GM18873 (cell line): ENCODE measurements around the gene STAB1.

Experiments used
- ATAC-seq: cut with Tn5 transposase; IDR thresholded peaks from one replicate; pipeline ENCODE4 v1.9.1; 2021; ENCODE audit warnings: mild to moderate bottlenecking, moderate library complexity, moderate number of reproducible peaks; ENCODE audit not compliant: unreplicated experiment, low FRiP score

The STAB1 gene

DNA sequence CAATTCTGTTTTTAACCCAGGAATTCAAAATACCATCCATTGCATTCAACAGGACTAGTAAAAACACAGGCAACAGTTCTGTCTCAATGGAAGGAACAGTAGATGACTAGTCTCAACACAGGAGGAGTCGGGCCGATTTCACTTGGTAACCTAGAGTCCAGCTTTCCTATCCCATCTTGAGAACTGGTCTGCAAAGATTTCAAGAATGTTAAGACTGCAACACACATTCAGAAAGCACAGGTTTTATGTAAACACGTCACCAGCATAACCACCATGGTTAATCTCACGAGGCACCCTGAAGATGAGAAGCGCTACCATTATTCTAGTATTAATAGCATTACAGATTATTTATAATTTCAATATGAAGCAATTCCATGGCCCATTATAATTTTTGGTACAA is 63.3 kb downstream of the STAB1 start:
- no peak for ATAC-seq

- no peak for ATAC-seq
Observed at GRCh38 chr3:52561028-52561747, 66.0 kb downstream of the STAB1 start.

- no peak for ATAC-seq
Observed at GRCh38 chr3:52563984-52564383, 68.8 kb downstream of the STAB1 start.

DNA sequence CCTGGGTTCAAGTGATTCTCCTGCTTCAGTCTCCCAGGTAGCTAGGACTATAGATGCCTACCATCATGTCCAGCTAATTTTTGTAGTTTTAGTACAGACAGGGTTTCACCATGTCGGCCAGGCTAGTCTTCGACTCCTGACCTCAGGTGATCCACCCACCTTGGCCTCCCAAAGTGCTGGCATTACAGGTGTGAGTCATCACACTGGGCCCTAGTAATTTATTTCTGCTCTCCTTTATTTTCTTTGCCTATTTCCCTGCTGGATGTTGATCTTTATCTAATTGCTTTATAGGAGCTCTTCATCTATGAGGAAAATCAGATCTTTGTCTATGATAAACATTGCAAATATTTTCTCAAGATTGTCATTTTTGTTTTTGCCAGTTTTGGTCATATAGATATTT is 72.9 kb downstream of the STAB1 start:
- ATAC-seq, result no peak

GRCh38 chr3:52570076-52570475 is 74.9 kb downstream of the STAB1 start:
- ATAC-seq, result no peak

DNA sequence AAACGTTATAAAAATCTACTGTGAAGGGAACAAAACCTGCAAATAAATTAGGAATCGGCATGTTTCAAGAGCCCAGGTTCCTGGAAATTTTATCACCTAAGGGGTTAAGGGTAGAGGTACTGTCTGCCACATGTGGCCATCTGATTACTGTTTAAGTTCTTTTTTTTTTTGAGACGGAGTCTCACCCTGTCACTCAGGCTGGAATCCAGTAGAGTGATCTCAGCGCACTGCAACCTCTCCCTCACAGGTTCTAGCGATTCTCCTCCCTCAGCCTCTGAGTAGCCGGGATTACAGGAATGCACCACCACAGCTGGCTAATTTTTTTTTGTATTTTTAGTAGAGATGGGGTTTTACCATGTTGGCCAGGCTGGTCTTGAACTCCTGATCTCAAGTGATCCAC is 77.1 kb downstream of the STAB1 start:
- ATAC-seq, result no peak
